GM19035 (cell line): ENCODE results near the gene CREG1.
"Not testable (repeated sequence)": the region's sequence is repeated elsewhere in the genome, so short reads cannot be mapped to it uniquely, and the experiment has no call there.

Experiments used
- ATAC-seq: cut with Tn5 transposase; IDR thresholded peaks from one replicate; pipeline ENCODE4 v1.9.1; 2021; ENCODE audit not compliant: unreplicated experiment

CREG1 gene

GRCh38 chr1:167553136-167554027, at the start of gene CREG1:
Gene CREG1 (minus strand): TSS chr1:167553762.
- ATAC-seq, result peak; percentile 98

DNA sequence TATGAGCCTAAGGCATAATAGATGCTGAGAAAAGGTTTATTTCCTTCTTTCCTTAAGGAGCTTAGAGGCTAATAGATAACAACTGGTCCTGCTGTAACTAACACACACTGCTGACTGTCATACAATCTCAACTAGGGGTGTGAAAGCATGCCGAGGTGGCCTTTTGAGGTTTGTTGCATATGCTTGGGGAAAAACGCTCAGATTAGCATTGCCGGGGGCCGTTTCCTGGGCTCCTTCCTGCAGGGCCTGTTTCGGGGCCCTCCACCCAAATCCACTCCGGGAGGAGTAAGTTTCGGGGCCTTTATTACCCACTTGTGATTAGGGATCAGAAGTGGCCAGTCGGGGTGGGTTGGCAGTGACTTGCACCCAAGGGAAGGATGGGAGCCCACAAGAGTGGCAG, 49.3 kb upstream of the CREG1 start:
- no peak for ATAC-seq

GRCh38 chr1:167601442-167602383, 48.2 kb upstream of the CREG1 start:
- no peak for ATAC-seq

DNA sequence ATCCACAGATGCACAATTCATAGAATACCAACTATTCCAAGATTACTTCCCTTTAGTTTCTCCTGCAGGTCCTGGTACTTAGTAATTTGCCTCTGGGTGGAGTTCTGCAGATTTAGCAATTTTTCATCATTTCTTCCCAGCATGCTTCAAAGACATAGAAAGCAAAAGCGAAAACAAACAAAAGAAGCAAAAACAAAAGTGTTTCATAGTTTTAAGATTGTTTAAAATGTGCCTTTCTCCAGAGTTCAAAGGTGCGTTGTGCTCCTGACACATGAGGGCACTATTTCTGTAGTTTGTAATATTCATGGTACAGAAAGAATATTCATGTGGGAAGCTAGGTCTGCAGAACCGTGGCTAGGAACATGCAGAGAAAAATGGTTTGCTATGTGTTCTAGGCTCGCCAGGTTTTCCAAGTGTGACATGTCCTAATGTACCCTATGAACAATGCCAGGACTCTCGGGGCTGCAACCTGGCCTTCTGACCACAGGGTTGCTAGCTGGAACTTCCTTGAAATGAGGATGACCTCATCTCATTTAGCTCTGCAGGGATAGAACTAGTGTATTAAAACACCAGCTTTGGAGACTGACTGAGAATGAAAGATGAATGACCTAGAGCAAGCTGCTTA, 46.5 kb upstream of the CREG1 start:
- peak; percentile 72 for ATAC-seq

- ATAC-seq, result no peak
Measured at GRCh38 chr1:167594822-167595221, 41.3 kb upstream of the CREG1 start.

DNA sequence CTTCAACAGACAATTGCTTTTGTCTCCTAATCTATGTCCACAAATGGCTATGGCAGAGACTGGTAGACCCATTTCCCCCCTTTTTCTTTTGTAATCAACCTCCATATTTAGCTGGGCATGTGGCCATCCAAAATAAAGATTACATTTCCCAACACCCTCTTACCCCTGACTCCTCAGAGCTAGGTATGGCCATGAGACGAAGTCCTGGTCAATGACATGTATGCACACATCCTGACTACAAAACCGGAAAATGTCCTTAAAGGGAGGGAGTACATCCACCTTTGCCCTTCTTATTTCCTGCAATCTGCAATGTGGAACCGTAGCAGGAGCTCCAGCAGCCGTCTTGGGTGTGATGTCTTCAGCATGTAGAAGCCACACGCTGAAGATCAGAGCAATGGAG, 40.3 kb upstream of the CREG1 start:
- ATAC-seq, result no peak

DNA sequence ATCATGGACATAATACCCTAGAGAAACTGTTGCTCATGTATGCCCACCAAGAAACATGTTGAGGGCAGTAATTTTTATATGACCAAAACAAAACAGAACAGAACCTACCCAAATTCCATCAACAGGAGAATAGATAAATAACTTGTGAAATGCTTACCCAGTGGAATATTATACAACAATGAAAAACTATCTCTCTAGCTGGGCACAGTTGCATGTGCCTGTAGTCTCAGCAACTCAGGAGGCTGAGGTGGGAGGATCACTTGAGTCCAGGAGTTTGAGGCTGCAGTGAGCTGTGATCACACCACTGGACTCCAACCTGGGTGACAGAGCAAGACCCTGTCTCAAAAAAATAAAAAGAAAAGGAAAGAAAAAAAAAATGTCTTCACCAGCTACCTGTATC, 38.9 kb upstream of the CREG1 start:
- no peak for ATAC-seq

- ATAC-seq, result no peak
Measured at GRCh38 chr1:167588361-167588760, 34.8 kb upstream of the CREG1 start.

DNA sequence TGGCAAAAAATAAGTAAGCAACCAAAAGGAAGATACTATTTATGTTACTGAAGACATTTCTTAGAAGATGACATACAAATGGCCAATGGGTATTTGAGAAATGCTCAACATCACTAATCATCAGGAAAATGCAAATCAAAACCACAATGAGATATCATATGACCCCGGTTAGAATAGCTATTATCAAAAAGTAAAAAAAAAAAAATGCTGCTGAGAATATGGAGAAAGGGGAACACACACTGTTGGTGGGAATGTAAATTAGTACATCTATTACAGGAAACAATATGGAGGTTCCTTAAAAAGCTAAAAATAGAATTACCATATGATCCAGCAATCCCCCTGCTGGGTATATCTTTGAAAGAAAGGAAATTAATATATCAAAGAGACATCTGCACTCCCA, 34.3 kb upstream of the CREG1 start:
- no peak for ATAC-seq

DNA sequence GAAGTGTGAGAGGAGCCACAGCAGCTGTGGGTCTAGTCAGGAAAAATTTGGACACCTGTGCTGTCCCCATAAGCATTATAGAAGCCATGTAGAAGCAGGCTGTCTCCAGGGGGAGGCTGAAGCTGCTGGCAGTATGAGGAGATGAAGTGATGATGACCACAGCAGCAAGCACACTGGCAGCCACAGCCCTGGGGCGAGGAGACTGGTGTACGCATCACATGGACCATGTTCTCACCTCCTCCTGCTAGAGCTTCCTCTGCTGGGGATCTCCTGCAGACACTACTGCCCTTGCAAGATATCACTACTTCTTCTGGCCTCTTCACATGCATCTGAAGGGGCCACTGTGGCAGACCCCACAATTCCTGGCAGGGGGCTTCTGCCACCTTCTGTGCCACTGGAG, 33.8 kb upstream of the CREG1 start:
- no peak for ATAC-seq

DNA sequence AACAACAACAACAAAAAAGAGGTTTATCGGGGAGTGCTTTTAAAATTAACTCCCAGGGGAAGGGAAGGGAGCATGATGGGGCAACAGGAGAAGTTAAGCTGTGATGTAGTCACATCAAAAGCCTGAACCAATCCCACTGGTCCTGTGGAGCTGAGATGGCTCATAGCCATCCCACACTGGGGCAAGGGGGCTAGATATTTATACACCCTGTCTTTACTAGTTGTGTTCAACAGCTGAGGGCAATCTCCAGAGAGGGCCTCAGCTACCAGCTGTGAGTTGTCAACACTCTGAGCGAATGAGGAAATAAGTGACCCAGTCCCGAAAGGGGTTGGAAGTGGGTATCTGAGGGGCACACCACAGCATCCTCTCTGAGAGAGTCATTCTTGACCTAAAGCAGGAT, 31.0 kb upstream of the CREG1 start:
- no peak for ATAC-seq

GRCh38 chr1:167582722-167583121, 29.2 kb upstream of the CREG1 start:
- ATAC-seq, result no peak

- ATAC-seq, result no peak
Measured at GRCh38 chr1:167582064-167582463, 28.5 kb upstream of the CREG1 start.

DNA sequence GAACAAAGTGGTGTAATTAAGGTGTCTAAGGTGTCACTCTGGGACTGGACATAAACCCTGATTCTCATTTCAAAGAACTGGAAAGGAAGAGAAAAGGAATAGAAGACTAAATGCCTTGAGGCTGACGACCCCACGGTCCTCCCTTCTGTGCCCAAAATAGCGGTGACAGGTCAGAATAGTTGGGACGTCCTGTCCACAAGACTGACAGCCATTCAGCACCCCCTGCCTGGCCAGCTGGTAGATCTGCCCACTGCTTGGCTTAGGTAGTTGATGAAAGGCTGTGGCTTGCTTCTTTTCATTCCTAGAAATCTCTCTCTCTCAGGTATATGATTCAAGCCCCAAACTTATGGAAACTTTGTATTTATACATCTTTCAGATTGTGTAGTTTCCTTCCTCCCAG, 26.4 kb upstream of the CREG1 start:
- ATAC-seq, result no peak

GRCh38 chr1:167578939-167579521, 25.5 kb upstream of the CREG1 start:
- ATAC-seq, result no peak

DNA sequence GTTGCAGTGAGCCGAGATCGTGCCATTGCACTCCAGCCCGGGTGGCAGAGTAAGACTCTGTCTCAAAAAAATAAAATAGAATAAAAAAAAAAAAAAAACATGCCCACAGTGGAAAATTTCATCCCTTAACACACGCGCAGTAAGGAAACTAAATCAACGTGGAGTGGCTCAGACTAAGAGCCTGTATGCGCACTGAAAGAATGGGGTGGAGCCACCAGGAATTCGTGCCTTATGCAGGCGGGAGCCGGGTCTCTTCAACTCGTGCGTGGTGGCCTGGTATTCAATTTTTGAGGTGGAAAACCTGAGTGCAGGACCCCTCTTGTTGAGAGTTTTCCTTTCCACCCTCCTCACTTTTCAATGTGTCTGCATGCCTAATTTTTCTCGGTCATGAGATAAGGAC, 22.1 kb upstream of the CREG1 start:
- ATAC-seq, result no peak

GRCh38 chr1:167573035-167573434, 19.5 kb upstream of the CREG1 start:
- ATAC-seq, result no peak

- ATAC-seq, result not testable (repeated sequence)
Measured at GRCh38 chr1:167570712-167571111, 17.1 kb upstream of the CREG1 start.

DNA sequence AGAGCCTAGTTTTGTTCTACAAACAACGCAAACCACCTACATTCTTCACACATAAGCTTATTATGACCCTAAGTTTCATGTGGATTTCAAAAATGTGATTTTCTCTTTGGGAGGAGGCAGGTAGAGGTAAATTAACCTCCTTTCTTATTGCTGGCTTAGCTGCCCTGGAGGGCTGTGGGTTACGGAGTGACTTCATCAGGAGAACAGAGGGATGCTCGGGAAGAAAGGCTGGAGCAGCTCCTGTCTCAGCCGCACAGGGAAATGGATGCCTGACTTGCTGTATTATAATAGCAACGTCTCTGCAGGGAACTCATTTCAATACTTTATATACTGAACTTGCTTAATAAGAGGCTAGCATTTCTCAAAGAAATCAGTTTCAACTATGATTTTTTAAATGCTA, 14.1 kb upstream of the CREG1 start:
- no peak for ATAC-seq

DNA sequence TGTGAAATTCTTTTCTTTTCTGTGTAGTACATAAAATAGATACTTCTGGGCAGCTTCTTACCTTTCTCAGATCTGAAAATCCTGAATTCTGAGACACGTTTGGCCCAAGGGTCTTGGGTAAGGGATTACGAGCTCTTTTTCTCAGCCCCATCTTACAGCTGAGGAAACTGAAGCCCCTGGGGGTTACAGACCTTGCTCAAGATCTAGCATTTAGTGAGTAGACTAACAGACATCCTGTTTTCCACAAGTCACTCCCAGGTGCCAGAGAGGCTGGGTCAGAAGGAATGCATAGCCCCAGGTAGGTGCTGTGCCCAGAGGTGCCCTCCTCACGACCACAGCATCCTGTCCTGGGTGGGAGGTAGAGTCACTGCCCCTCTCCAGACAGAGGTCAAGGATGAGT, 13.2 kb upstream of the CREG1 start:
- ATAC-seq, result no peak

- ATAC-seq, result no peak
Measured at GRCh38 chr1:167565922-167566321, 12.4 kb upstream of the CREG1 start.
